NCI-H446 (cell line): ENCODE measurements around the gene PYM1.

Experiments used
- DNase-seq, 2 experiments: peaks; one replicate each; lab custom pipeline; 2025; lab: John Stamatoyannopoulos, UW

The PYM1 gene

DNA sequence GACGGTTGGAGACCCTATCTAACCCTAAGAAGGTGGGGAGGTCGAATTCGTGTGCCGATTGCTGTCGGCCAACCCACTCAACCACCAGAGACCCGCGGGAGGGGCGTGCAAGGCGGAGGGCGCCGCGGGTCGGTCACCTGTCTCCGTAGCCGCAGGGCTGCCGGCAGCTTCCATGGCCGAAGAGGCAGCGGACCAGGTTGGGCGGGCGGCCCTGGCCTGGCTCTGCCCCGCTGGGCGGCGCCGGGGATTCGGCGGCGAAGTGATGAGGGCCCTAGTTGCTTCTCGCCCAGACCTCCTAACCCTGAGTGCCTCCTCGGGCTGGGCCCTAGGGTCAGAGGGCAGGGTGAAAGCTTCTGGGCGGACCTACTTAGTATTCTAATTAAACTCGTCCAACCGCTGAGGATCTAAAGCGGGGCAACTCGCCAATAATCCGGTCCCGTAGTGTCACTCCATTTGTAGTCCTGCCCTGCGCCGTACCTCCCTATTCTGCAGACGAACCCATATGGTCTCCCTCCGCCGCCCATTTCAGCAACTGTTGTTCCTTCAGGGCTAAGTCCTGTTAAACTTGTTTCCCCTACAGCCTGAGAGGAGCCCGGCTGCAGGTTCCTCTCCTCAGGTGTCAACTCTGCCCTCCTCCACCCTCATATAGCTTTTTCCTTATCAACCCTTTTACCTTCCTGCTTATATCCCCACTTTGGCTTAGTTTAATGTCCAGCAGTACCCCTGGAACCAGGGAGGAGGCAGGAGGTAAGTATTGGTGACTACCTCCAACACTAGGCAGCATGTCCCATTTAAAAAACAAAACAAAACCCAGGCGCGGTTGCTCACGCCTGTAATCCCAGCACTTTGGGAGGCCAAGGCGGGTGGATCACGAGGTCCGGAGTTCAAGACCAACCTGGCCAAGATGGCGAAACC, at the start of gene PYM1:
Gene PYM1 (minus strand): TSS at position 307 of the 915 bp plus-strand sequence. CDS start 133 bp downstream, at position 174.
- DNase-seq = peak in 1 of 2 experiments; percentile 67

DNA sequence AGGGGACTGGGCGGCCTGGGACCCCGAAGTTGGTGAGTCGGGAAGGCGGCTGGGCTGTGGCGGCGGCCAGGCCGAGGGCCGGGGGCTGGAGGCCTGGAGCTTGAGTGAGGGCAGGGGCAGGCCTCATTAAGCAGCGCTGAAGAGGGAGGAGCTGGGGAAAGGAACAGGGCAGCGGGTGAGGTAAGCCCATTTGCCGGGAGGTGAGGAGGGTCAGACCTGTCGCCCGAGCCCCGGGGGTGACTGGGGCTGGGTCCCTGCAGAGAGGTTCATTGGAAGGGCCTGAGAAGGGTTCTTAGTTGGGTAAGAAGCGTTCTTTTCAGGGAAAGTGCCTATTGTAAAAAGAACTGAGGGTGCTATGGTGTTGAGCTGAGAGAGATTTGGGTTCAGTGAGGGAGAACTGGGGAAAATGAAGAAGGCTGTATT, 46.6 kb upstream of the PYM1 start:
- peak; percentile 22 to 34 for DNase-seq

DNA sequence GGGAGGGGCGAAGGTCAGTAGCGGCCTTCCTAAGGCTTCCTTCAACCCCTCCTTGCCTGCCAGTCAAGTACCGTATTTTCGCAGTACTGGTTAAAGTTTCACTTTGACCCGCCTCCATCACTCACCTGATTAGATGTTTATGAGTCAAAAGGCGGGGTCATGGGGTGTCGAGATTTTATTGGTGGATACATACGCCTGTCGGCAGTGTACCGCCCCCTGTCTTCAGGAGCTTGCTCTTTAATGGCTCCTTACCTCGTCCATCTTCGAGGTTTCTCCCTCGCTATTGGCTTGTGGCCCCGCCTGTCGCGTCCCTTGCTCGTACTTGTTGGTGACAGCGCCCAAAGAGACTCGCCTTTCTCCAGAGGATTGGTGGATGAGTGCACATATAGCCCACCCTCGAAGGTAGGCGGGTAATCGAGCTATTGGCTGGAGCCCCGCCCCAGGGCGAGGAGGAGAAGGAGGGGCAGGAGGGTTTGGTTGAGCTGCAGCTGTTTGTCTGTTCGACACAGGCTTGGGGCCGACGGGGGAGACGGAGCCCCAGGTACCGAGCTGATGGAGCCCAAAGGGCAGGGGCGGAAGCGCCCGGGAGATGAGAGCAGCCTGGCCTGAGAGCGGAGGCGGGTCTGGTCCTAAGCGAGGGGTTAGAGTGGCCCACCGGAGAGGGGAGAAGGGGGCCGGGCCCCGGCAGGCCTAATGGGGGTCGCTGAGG, 46.1 kb upstream of the PYM1 start, which contains the start of gene RAB5B:
Gene RAB5B (plus strand): TSS at position 480 of the 709 bp plus-strand sequence. CDS start 12,883 bp downstream, outside the sequence.
- peak; percentile 98 to 99 for DNase-seq

DNA sequence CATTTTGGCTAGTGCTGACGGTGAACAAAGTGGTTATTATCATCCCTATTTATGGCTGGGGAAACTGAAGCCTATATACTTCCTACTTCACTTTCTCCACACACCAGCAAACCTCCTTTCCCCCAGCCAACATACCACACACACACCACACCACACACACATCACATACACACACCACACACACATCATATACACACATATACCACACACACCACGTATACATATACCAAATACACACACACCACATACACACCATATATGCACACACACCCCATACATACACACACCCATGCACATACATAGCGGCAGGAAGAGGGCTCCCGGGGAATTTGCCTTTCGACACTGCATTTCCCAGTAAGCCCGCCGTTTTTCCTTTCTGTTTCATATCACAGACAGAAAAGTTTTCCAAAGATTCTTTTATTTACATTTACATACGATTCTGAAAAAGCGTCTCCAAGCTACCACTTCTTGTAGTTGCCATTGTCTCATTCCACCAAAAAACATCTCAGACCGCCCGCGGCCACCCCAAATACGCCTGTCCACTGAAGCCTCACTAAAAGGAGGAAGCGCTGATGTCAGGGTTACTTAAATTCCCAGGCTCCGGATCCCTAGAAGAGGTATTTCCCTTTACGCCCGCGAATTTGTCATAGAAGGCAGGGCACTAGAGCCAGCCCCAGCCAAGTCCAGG, 45.4 kb upstream of the PYM1 start:
- DNase-seq = no peak

DNA sequence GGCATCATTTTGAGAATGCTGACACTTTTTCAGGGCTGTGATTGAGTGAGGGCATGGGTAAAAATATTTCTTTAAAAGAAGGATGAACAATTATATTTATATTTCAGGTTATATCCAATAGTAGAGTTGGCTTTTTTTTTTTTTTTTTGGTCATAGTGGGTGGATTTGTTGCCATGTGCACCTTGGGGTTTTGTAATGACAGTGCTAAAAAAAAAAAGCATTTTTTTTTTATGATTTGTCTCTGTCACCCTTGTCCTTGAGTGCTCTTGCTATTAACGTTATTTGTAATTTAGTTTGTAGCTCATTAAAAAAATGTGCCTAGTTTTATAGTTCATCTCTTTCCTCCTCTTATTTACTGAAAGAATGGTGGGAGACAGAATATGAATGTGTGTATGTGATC, 44.8 kb upstream of the PYM1 start:
- DNase-seq = no peak

DNA sequence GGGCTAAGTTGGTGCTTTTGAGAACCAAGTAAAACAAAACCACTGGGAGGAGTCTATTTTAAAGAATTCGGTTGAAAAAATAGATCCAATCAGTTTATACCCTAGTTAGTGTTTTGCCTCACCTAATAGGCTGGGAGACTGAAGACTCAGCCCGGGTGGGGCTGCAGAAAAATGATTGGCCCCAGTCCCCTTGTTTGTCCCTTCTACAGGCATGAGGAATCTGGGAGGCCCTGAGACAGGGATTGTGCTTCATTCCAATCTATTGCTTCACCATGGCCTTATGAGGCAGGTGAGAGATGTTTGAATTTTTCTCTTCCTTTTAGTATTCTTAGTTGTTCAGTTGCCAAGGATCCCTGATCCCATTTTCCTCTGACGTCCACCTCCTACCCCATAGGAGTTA, 44.3 kb upstream of the PYM1 start:
- no peak for DNase-seq

DNA sequence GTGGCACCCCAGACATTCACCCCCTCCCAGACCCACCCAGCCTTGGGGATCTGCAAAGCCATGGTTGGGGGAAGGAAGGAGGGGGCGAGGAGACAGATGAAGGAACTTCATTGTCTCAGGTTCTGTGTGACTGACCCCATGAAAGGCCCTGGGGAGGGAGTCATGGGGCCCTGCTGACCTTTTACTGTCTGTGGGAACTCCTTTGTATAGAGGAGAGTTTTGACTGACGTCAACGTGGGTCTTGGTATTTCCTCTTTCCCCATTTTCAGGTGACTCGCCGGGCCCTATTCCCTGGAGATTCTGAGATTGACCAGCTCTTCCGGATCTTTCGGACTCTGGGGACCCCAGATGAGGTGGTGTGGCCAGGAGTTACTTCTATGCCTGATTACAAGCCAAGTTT, 43.1 kb upstream of the PYM1 start:
- no peak for DNase-seq

DNA sequence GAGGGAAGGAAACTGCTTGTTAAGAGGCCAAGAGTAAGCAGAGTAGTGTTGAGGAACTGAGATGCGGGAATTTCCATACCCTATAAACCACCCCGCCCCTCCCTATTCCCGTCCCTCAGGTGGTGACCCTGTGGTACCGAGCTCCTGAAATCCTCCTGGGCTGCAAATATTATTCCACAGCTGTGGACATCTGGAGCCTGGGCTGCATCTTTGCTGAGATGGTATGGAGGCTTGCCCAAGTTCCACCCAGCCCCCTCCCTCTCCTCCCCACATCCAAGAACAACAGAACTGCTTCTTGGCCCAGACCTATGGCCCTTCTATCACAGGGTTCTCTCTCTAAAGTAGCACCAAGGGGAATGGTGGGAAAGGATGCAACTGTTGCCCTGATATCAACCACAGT, 41.7 kb upstream of the PYM1 start:
- DNase-seq = no peak

DNA sequence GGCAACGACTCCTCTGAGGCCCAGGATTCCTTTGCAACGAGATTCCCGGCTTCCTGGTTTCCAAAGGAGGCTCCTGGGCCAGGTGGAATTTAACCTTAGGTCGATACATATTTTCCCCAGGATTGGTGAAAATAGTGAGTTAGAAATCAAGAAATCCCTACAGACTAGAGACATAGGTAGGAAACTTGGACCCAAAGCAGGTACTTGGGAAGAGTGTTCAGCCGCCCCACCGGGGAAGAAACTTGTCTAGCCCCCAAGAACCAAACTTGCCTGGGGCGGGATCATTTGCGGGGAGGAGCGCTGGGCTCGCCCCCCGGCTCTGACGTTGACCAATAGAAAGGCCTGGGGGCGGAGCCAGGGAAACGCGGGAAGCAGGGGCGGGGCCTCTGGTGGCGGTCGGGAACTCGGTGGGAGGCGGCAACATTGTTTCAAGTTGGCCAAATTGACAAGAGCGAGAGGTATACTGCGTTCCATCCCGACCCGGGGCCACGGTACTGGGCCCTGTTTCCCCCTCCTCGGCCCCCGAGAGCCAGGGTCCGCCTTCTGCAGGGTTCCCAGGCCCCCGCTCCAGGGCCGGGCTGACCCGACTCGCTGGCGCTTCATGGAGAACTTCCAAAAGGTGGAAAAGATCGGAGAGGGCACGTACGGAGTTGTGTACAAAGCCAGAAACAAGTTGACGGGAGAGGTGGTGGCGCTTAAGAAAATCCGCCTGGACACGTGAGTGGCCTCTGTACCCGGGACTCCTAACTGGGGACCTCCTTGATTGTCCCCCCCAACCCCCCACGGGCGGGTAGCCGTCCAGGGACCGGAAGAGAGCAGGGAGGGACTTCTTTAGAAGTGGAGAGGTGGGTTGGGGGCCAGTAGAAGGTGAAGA, 39.0 kb upstream of the PYM1 start, which contains the start of gene CDK2:
Gene CDK2 (plus strand): TSS at position 423 of the 874 bp plus-strand sequence. CDS start 179 bp downstream, at position 602.
- peak; percentile 57 to 84 for DNase-seq

DNA sequence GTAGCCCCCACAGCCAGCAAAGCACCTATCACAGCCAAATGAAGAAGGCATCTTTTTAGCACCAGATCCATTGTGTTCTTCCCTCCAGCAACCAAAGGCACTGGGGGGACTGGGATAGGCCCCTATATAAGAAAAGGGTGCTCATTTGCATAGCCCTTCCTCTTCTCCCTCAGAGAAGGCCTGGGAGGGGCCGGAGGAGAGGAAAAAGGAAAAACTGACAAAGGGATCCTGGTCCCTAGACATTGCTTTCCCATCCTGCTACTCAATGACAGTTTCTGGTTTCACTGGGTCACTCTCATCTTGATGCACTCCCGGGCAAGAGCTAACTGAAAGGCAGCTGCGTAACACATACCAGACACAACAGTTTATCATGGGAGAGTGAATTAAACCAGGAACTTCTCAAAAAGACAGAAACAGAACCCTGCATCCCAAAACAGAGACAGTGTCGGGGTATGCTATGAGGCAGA, 38.3 kb upstream of the PYM1 start, which contains the start of gene PMEL:
Gene PMEL (minus strand): TSS at position 102 of the 467 bp plus-strand sequence. CDS start 31 bp downstream, at position 71.
- no peak for DNase-seq

DNA sequence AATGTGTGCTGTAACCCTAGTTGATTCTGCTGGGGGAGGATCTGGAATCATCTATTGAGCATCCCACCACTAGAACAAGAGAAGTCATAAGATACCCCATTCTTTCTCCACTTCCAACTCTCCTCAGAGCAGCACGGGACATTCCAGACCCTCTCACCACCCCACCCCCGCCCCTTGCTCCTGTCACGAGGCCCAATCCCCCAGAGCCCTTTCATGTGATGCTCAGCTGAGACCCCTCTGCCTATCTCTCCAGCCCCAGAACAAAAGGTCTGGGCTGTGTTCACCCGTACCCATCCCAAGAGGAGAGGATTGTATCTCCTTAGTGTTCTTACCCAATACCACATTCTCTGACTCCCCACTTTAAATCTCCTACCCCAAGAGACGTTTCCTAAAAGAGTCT, 37.5 kb upstream of the PYM1 start:
- no peak for DNase-seq

DNA sequence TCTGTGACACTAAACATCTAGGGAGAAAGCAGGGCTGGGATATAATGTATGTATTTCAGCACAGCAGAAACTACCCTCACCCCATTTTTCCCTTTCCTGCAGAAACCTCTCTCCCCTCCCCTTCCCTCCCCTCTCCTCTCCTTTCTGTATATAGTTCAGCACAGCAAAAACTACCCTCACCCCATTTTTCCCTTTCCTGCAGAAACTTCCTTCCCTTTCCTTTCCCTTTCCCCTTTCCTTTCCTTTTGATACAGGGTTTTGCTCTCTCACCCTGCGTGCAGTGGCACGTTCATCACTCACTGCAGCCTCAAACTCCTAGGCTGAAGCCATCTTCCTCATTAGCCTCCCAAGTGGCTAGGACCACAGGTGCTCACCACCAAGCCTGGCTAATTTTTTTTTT, 36.1 kb upstream of the PYM1 start:
- no peak for DNase-seq

DNA sequence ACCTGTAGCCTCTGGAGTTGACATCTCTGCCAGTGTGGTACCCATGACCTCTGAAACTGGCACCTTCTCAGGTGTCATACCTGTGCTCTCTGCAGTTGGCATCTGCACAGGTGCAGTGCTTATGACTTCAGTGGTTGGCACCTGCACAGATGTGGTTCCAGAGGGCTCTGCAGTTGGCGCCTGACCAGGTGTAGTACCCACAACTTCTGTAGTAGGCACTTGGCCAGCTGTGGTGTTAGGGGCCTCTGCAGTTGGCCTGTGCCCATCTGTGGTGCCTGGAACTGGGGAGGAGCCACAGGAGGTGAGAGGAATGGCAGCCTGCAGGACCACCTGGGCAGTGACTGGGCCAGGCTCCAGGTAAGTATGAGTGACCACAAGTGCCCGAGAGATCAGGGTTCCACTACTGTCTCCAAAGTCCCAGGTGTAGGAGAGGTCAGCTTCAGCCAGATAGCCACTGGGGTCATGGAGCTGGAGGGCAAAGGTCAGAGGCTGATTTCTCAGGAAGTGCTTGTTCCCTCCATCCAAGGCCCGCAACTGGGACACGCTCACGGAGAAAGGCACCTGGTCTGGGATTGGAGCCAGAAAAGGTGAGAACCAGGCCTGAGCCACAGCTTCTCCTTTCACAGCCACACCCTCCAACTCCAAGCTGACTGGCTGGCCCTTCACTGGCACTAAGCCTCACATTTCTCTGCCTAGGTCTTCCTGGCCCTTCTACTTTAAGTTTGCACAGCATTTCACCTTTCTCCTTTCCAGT, 29.6 kb upstream of the PYM1 start:
- DNase-seq = no peak

DNA sequence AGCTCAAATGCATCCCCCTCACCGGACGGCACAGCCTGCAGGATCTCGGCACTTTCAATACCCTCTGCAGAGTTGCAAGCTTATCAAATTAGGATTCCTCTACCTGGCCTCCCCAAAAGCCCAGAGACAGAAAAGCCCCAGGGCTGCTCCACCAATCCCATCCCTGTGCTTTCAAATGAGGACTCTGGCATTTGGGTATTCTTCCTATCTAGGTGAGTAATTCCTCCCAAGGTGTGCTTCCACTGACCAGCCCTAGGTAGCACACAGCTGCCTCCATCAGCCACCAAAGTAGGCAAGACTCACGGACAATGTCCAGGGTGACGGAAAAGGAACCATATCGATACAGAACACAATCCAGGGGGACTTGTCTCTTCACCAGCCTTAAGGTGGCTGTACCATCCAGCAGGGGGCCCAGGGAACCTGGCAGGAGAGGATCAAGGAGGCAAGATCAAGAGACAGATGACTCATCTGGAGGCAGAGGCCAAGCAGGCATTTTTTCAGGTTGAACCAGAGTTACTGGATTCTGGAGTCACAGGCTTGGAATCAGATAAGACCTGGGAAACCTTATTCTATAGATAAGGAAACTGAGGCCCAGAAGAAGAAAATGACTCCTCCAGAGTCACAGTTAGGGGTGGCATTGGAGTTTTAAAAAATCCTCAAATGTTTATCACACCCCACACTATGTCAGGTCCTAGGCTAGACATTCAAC, 28.3 kb upstream of the PYM1 start:
- no peak for DNase-seq

DNA sequence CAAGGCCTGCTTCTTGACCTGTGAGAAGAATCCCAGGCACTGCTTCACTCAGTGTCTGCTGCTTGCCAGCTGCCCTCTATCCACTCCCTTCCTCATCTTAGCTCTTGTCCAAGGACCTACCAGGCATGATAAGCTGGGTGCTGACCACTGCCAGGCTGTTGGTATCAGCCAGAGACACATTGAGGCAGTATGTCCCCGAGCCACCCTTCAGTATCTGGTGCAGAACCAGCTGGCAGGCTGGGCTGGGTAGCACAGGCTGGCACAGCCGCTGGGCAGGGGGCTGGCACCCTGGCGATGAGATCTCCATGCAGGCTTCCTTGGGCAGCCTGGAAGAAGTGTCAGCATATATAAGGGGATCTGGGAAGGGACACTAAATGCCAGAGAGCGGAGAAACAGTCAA, 27.6 kb upstream of the PYM1 start:
- no peak for DNase-seq

DNA sequence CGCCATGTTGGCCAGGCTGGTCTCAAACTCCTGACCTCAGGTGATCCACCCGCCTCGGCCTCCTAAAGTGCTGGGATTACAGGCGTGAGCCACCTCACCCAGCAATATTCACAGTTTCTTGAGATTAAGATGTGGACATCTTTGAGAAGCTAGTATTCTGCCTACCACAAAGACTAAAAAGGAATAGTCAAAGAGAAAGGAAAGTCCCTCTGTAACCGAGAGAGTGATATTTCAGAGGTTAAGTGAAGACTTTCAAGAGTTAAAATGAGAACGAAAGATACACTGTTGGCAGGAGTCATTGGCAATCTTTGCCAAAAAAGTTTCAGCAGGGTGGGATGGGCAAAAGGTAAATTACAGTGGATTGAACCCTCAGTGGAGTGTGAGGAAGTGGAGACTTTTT, 18.9 kb upstream of the PYM1 start:
- no peak for DNase-seq

DNA sequence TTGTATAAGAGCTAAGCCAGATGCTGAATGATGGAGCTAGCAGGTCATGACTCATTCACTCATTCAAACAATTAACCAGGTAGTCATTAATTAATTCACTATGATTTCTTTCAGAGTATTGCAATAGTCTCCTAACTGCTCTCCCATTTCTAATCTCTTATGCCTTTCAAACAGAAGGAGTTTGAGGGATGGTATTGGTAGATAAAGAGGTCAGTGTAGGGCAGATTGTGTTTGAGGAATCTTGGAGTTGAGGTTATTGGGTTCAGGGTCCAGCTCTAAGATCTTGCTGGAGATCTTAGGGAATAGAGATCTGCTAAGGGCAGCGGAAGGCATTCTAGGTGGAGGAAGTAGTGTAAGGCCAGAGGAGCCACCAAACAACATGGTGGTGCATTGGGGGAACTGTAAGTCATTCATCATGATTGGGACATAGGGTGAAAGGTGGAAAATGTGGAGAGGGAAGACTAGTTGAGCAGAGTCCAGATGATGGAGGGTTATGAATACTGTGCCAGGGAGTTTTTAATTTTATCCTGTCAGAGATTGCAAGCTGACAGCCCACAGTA, 15.0 kb upstream of the PYM1 start:
- no peak for DNase-seq

DNA sequence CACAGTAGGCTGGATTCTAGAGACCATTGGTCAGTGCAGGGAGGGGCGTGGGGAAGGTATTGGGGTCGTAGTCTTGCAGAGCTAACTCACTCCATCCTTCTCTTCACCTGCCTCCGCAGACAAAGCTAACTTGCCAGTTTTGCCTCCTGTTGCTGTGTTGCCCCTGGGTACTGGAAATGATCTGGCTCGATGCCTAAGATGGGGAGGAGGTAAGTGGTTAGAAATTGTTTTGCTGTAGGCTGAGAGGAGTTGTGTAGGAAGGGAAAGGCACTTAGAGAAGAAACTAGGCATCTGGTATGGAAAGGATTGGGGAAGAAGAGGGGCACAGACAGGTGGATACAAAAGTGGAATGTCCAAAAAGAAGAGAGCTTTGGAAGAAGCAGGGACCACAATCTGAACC, 14.4 kb upstream of the PYM1 start:
- DNase-seq = no peak

DNA sequence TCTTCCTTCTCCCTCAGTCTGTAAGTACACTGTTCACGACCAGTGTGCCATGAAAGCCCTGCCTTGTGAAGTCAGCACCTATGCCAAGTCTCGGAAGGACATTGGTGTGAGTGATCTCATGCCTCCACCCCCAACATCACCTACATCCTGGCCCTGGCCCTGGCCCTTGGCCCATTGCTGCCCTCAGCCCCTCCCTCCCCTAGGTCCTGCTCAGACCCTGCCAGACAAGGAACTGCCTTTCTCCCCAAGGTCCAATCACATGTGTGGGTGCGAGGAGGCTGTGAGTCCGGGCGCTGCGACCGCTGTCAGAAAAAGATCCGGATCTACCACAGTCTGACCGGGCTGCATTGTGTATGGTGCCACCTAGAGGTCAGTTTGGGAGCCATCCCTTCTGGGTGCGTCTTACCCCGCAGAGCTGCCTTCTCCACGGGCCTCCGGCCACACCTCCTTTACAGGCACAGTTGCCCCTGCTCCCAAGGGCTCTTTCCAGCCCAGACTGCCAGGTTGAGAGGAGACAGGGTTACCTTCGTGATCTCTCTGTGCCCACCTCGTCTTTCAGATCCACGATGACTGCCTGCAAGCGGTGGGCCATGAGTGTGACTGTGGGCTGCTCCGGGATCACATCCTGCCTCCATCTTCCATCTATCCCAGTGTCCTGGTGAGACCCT, 12.5 kb upstream of the PYM1 start:
- peak; percentile 62 to 77 for DNase-seq
